ENCODE measurements around the gene PPY.
"Not testable (repeated sequence)": the region's sequence is repeated elsewhere in the genome, so short reads cannot be mapped to it uniquely, and the experiment has no call there.

Gene PPY

DNA sequence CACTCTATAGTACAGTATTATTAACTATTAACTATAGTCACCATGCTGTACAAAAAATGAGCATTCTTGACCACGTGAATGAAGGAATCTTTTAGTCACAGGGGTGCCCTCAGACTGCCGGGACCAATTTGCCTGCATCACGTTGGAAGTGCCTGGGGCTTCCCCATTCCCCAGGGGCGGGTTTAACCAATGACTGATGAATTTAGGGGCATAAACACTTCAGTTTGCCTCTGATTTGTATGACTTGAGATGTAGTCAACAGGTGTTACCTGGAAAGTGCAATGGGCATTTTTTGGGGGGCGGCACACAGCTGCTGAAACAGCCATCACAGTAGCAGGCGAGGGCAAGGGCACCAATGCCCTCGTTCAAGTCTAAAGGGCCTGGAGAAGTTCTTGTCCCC lies 20.2 kb upstream of the PPY start:
- no peak for DNase-seq

DNA sequence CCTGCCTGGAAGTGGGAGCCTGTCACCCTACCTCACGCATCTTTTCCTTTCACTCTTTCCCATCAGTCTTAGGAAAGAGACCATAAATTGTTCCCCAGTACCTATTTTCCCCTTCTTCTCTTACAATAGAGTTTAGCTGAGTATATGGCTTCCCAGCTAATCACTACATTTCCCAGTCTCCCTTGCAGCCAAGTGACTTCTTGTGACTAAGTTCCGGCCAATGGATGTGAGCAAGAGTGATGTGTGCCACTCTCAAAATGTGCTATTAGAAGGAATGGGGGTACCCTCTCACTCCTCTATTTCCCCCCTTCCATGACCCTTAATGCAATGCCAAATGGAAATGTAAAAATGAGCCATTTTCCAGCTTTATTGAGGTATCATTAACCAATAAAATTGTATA lies 19.7 kb upstream of the PPY start:
- DNase-seq, result no peak

DNA sequence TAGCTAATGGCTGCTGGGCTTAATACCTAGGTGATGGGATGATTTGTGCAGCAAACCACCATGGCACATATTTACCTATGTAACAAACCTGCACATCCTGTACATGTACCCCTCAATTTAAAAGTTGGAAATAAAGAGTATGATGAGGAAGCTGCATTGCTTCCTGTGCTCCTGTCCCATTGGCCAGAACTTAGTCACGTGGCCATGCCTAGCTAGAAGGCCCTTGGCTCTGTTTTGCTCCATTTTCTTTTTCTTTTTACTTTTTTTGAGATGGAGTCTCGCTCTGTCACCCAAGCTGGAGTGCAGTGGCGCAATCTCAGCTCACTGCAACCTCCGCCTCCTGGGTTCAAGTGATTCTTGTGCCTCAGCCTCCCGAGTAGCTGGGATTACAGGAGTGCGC lies 19.0 kb upstream of the PPY start:
- not testable (repeated sequence) for DNase-seq

DNA sequence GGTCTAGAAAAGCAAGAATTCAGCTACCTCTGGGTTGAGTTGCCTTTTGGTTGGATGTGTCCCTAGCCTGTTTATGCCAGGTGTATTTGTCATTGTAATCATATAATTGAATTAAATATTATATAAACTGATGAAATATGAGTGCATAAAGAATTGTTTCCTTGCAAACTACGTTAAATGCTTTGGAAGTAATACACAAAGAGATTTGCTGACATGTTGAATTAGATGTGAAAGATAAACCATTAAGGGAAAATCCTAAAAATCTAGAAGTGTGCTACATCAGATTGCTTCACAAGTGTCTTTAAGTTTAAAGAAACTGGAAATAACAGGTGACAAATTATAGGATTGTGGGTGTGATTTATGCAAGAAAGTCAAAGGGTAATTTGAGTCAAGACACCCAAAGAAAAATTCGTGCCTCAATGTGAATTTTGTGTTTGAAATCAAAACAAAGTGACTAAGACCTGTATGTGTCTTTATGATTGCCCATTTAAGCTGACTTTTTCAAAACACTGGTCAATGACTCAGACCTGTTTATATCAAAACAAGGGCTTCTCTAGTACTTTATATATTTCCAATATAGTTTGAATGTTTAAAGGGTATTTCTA lies 16.6 kb upstream of the PPY start:
- no peak for DNase-seq

DNA sequence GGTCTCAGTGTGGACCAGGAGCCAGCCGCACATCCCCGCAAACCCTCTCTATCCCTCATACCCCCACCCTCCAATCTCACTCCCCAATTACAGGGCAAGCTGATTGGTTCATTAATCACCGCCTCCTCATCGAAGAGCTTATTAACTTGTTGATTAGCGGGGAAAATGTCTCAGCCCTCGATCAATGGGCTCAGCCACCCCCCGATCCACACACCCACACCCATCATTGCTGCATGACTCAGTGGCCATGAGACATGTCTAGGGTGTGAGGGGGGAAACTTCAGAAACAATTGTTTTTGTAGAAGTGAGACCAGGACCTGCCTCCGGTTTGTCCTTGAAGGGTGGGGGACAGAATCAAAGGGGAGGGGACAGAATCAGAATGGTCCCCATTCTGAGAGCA lies 13.9 kb upstream of the PPY start:
- no peak for DNase-seq

DNA sequence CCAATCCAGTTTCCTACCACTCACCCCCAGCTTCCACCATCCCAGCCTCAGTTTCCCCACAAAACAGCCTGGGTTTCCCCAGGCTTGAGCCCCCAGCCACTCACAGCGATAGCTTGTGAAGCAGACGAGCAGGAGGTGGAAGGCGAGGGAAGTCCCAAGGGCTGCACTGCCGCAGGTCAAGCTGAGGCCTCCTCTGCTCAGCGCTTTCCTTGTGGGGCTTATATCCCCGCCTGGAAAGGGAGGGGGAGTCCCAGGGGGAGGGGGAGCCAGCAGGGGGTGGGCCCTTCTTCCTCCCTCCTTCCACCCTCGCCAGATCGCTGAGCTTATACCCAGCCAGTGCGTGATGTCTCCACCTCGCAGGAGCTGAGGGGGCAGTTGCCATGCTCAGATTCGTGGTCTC lies 11.5 kb upstream of the PPY start, which contains the start of gene PYY:
Gene PYY (minus strand): TSS at position 195 of the 400 bp plus-strand sequence. CDS start 457 bp downstream, outside the sequence.
- no peak for DNase-seq

DNA sequence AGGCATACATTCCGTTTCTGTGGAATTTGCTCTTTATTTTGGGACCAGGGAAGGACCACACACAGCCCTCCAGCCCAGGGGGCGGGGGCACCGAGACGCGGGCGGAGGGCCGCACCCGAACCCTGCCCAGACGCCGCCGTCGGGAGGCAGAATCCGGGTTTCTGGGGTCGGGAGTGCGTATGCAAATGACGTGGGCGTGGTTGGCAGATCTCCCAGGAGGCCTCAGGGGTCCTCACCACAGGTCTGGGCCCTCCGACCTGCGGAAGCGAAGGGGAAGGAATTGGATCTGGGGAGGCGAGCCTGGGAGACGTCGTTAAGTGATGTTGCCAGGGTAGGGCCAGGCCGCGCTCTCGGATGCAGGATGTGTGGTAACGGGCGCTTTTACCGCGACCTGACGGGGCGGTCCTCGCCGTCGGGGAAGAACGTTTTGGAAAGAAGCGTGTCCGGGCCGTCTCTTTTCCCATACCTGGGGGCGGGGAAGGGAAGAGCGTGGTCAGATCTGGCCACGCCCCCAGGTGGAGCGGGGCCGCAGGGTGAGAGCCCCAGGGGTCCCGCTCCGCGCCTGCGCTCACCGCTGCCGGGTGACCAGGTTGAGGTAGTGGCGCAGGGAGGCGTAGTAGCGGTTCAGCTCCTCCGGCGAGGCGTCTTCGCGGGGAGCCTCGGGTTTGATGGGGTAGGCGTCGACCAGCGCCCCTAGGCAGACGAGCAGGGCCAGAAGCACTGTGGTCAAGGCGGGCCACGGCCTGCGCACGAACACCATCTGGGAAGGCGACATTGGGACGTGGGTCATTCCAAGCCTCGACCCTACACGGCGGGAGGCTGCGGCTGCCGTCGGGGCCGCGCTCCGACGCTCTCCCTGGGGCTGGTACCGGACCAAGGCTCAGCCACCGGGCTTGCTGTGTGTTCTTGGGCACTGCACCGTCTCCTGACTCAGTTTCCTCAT lies 10.7 kb upstream of the PPY start:
- DNase-seq, result peak in 1 of 2 experiments; percentile 30

DNA sequence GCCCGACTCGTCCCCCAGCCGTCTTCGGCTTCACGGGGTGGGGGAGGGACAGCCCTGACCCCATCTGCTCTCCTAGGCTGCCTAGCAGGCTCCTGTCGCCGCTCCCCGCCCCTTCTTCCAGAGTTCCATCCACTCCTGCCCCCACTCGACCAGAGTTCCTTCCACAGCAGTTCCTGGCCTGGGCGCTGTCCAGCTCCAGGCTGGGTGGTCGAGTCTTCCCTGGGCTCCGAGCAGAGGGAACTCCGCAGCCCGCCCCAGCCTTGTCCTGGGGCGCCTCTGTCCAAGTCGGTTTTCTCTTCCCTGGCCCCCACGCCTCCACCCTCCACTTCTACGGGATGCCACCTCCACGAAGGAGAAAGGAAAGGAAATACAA lies 10.1 kb upstream of the PPY start:
- DNase-seq, result peak; percentile 51 to 72

DNA sequence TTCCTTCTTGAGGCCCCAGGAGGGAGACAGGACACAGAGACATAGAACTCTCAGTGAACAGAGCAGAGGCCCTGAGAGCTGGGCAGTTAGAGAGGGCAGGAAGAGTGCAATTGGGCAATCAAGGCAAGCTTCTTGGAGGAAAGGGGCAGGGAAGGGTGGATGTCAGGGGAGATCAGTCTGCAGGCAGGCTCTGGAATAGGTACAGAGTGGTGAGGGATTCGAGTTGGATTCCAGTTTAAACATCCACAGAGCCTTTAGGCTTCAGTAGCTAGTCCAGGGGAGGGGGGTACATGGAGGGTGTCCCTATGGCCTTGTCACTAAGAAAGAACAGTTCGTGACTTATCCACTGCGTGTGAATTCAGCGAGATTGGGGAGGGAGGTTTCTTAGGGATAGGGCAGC lies 9.5 kb upstream of the PPY start:
- no peak for DNase-seq

DNA sequence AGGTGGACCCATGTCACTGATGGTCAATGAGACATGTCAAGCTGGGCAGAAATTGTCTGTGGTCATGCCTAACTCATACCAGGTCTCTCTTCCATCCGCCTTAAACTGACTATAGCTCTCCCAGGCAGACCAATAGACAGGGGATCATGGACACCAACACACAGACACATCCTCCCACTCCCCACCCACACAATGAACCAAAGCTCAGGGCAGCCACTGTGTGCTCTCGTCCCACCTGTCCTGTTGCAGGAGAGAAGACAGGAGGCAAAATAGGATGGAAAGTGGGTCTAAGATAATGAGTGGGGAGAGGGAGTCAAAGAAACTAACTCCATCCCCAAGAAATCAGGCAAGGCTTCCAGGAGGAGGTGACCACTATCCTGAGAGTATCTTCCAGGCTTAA lies 8.3 kb upstream of the PPY start:
- no peak for DNase-seq

DNA sequence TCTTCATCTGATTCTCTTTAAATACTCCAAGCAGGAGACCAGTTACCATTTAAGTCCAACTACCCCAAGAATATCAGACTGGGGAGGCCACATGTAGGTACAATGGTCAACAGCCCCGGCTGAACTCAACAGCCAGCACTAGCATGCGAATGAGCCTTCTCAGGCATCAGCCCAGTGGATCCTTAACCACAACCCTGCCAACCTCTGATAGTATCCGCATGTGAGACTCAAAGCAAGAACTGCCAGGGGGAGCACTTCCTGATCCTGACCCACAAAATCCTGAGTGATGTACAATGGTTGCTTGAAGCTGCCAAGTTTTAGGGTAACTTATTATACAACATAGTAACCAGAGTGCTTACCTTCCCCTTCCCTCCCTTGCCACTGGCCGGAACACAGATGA lies 7.5 kb upstream of the PPY start:
- no peak for DNase-seq

DNA sequence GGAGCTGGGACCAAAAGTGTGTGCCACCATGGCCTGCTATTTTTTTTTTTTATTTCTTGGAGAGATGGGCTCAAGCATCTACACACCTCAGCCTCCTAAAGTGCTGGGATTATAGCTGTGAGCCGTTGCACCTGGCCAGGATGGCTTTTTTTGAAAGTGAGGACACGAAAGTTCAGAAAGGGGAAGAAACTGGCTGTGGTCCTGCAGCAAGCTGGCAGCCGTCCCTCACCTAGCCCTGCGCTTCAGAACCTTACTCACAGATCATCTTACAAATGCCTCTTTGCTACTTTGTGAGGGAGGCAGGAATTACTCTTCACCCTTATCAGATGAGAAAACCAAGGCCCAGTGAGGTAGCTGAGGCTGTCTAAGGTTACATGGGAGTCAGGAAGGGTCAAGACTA lies 4.5 kb upstream of the PPY start:
- no peak for DNase-seq

DNA sequence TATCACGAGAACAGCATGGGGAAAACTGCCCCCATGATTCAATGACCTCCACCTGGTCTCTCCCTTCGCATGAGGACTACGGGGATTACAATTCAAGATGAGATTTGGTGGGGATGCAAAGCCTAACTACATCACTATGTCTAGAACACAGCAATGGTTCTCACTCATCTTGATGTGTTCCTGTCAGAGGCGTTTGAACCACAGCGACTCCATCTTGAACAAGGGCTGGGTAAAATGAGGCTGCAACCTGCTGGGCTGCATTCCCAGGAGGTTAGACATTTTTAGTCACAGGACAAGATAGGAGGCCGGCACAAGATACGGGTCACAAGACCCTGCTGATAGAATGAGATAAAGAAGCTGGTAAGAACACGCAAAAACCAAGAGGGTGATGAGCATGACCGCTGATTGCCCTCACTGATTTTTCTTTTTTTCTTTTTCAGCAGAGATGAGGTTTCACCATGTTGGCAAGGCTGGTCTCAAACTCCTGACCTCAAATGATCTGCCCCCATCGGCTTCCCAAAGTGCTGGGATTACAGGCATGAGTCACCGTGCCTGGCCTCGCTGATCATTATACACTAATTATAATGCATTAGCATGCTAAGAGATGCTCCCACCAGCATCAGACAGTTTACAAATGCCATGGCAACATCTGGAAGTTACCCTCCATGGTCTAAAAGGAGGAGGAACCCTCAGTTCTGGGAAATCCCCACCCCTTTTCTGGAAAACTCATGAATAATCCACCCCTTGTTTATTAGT lies 3.0 kb upstream of the PPY start:
- DNase-seq, result no peak

DNA sequence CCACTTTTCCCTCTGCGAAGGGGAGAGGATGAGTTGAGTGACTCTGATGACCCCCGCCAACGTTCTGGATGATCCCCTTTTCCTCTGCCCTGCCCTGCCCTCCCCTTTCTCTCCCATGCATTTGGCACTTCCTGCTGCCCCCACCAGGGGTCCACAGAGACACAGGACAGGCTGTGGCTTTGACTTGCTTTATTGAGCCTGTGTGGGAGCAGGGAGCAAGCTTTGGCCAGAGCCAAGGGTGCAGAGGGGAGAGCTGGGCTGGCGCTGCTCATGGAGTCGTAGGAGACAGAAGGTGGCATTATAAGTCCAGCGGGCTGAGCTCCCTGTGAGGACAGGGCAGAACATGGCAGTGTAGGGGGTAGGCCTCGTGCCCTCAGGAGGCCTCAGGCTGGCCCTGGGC lies 1.6 kb downstream of the PPY start:
- peak; percentile 33 to 82 for DNase-seq

DNA sequence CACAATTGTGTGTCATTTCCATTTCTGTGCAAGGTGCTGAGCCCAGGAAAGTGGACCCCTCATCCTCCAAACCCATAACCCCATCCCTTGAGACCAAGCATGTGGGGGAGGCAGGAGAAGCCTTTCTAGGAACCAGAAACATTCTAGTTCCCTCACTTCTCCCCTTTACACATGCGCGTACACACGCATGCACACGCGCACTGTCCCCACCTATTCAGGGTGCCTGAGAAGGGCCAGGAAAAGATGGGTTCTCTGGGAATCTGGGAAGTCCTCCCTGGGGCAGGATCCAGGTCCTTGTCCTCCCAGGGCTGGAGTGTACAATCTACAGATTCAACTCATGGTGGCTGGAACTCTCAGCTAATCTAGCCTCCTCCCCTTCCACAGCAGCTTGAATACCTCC lies 2.4 kb downstream of the PPY start:
- no peak for DNase-seq

DNA sequence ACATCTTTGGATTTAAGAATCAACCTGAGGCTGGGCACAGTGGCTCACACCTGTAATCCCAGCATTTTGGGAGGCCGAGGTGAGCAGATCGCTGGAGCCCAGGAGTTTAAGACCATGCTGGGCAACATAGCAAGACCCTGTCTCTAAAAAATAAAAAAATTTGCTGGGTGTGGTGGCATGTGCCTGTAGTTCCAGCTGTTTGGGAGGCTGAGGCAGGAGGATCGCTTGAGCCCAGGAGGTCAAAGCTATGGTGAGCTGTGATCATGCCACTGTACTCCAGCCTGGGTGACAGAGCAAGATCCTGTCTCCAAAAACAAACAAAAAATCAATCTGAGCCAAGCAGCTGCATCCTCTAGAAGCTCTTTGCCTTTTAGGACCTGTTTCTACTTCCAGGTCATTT lies 2.8 kb downstream of the PPY start:
- not testable (repeated sequence) for DNase-seq

DNA sequence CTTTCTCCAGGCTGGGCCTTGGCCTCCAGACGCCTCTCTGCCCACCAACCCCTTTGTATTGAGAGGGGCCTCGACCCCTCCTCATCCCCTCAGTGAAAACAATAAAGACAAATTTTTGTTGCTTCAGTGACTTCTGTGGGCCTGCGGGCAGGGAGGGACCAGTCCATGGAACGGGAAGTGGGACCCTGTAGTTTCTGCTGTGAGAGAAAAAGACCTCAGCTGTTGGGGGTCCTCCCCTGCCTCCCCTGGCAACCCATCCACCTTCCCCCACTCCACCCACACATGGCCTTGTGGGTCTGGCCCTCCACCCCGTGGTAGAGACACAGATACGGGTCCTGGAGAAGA lies 3.5 kb downstream of the PPY start:
- DNase-seq, result no peak

DNA sequence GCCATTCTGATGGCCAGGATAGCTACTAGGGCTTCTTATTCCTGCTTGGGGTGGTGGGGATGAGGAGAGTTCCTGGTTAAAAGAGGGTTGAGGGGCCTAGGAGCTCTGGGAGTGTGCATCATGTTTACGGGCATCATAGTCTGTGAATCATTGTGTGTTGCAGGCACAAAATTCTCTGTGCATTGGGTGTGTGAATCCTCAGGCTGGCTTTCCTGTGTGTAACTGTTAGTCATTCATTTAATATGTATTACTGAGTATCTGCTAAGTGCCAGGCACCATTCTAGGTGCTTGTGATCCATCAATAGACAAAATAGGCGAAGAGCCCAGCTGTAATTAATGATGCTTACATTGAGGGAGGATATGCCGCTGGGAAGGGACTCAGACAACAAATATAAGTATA lies 5.8 kb downstream of the PPY start:
- no peak for DNase-seq

DNA sequence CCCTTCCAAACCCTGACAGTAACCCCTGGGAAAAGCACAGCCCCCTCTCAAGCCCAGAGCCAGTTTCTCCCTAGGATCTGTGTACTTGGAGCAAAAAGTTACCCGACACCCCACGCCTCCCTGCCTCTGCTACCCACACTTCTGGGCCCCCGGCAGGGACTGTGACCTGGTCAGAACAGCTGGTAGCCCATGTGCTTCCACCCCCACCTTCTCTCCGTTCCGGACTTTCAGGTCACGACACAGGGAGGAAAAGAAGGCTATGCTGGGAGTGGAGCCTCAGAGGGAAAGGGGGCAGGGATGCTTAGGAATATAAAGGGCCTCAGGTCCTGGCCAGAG lies 6.4 kb downstream of the PPY start:
- DNase-seq, result no peak

DNA sequence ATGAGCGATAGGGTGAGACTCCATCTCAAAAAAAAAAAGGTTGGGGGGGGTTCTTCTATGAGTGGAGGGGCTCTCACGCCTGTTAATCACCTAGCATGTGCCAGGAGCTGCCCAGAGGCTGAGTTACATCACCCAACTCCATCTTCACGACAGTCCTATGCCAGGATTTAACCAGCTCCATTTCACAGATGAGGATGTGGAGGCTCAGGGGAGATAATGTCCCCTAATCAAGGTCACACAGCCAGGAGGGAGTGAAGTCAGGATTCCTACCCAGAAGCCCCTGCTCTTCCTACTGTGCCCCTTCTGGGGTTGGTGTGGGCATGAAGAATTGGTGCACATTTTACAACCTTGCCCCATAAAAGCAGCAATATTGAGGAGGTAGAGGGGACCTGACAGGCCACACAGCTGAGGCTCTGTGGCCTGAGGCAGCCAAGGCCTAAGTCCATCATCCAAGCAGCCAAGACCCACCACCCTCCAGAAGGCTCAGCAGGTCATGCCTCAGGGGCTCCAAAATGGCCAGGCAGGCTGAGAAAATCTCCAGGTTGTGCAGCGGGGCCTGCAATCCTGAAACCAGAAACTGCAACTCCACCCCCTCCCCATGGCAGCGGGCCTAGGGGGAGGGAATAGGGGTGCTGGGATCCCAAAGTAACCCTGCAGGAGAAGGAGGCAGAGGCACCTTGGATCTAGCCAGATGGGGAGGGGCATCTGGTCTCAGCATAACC lies 6.9 kb downstream of the PPY start:
- no peak for DNase-seq

DNA sequence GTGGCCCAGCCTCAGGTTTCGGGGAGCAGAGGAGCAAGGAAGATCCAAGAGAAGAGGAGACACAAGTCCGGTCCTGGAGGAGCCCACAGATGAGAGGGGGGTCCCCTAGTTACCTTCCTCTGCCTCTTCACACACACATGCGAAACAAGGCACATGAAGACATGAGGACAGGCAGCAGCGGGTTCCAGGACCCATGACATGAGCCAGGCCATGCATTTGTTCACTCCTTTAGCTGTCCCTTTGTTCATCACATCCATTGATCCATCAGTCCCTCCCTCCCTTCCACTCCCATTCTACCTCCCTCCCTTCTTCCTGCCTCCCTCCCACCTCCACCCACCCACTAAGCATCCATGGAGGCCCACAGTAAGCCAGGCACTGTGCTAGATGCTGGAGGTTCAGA lies 9.4 kb downstream of the PPY start:
- DNase-seq, result no peak

DNA sequence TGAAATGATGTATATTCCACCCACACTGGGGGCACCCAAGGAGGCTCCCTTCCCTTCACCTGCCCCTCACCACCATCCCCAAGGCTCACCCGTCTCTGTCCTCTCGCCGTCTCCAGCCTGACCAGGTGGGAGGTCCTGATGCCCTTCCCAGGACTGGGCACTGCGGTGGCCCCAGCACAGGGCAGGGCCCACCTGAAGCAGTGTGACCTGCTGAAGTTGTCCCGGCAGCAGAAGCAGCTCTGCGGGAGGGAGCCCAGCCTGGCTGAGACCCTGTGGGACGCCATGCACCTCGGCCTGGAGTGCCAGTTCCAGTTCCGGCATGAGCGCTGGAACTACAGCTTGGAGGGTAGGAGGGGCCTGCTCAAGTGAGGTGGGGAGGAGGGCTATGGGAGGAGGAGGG lies 9.9 kb downstream of the PPY start:
- no peak for DNase-seq

DNA sequence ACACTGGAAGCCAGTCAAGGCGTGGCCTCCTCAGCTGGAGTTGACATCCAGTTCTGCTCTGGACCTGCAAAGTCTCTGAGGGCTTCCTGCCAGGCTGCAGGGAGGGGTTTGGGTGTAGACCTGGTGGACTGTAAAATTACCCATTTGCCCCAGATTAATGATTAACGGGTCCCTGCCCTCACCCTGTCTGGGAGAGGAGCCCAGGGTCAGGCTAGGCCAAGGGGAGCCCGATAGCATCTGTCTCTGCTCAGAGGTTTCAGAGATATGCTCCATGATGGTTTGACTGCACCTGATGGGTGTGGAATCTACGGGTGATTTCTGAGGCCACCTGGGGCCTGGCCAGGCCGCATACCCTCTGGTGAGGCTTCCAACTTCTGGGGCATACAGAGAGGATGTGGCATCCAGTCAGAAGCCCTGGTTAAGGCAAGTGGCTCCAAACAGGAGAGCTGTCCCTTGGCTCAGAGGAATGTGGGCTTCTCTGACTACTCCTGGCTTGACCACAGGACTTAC lies 11.2 kb downstream of the PPY start:
- DNase-seq, result no peak
